Measurements from ENCODE around the gene TMPRSS3.

Gene TMPRSS3

DNA sequence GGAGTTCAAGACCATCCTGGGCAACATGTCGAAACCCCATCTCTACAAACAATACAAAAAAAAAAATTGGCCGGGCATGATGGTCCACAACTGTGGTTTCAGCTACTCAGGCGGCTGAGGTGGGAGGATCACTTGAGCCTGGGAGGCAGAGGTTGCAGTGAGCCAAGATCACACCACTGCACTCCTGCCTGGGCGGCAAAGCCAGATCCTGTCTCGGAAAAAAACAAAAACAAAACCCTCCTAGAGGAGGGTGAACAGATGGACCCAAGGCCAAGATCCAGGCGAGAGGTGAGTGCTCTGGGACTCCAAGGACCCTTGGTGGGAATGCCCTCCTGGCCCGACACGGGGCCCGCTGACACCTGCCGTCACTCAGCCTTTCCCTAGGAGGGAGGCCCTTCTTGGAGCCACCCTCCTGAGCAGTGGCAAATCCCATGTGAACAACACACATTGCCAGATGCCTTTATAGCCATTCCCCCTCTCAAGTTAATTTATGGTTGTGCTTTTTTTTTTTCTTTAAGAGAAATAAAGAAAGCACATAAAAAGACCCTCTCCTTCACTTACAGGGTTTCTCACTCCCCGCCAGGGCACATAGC lies 45.4 kb downstream of the TMPRSS3 start:
- DNase-seq (ENCODE audit: low spot score): no peak

GRCh38 chr21:42349420-42350317 lies 46.2 kb downstream of the TMPRSS3 start:
- DNase-seq (ENCODE audit: low spot score): no peak

GRCh38 chr21:42348762-42349161 lies 47.1 kb downstream of the TMPRSS3 start:
- no peak for DNase-seq (ENCODE audit: low spot score)

DNA sequence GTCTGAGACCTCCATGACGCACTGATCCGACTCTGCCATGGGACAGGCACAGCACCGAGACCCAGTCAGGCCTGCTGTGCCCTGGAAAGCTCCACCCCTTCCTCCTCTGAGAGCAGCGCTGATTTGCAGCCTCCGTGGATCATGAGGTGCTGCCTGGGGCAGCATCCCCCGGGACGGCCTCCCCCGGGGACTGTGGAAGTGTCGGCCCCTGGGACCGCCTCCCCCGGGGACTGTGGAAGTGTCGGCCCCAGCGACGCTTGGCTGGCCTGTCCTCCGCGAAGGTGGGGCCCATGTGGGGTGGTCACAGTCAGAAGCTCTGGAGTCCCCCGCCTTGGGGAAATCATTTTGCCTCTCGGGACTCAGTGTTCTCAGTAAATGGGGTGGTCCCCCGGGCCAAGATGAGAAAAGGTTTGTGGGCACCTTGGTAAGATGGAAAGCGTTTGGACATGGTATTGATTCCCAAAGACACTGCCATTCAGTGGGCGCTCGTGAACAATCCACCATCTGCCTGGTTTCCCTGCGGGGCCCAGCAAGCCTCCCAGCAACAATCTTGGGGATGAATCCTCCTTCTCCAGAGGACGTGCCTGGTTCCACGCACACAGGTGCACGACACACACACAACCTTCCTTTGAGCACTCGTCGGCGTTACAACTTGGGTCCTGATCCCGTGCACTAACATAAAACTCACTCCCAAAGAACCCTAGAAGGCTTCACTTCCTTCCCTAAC lies 48.1 kb downstream of the TMPRSS3 start:
- no peak for DNase-seq (ENCODE audit: low spot score)

DNA sequence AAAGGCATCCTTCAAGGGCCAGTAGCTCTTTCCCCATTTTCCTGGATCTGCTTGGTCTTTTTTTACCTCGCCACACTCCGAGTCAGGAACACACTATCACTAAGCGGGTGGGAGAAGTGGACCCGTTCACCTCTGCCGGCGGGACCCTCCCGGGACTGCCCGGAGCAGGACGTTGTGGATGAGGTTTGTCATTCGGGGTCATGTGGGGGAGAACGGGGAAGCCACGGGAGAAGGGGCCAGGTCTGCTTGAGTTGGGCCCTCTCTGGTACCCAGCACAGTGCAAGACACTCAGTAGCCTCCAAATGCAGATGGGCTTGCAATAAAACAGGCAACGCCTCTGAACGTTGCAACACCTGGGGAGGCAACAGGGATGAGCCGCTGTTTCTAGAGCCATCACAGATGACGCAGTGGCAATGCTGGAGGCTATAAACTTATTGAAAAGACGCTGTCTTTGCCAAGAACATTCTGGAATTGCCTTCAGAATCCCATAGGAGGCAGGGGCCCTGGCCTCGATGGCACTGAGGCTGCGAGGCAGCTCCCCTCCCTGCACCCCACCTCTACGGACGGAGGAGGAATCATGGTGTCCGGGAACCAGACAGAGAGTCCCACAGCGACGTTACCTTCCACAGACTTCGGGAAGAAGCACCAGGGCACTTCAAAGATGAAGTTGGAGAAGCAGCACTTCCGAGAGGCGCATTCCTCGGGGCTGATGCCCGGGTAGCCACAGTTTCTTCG lies 48.8 kb downstream of the TMPRSS3 start:
- DNase-seq (ENCODE audit: low spot score): no peak

- DNase-seq (ENCODE audit: low spot score): no peak
Observed at GRCh38 chr21:42346441-42346840, 49.4 kb downstream of the TMPRSS3 start.

- no peak for DNase-seq (ENCODE audit: low spot score)
Observed at GRCh38 chr21:42344631-42345030, 51.2 kb downstream of the TMPRSS3 start.

- no peak for DNase-seq (ENCODE audit: low spot score)
Observed at GRCh38 chr21:42343963-42344510, 51.8 kb downstream of the TMPRSS3 start.

DNA sequence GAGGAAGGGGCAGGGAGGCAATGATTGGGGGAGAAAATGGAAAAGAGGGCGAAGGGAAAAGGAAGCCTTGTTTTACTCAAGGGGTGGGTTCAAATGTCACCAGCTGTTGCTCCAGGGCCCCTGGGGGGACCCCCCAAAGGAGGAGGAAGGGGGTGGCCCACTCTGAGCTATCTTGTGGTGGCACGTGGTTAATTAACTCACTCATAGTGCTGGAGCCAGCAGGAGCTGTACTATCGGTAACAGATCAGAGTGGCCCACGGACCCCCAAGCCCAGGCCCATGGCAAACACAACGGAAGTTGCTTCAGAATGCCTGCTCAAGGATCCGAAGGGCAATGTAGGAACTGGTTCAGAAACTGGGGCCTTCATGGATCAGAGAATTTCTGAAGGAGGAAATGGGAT lies 52.3 kb downstream of the TMPRSS3 start:
- DNase-seq (ENCODE audit: low spot score): no peak

DNA sequence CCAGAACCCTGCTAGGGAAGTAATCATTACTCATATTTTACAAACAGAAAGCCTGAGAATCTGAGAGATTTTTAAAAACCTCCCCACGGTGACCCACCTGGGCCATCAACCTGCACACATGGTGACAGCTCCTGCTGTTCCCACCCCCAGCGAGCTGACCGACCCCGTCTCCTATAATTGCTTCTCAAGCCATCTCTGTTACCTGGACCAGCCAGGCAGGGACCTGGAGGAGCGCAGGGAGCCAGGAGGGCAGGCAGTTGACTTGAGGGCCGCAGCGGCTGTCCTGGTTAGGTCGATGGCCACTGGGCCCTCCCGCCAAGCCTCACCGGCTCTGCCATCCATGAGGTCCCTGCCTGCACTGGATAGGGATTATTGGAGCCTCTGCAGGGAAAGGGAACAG lies 52.8 kb downstream of the TMPRSS3 start:
- DNase-seq (ENCODE audit: low spot score): no peak

DNA sequence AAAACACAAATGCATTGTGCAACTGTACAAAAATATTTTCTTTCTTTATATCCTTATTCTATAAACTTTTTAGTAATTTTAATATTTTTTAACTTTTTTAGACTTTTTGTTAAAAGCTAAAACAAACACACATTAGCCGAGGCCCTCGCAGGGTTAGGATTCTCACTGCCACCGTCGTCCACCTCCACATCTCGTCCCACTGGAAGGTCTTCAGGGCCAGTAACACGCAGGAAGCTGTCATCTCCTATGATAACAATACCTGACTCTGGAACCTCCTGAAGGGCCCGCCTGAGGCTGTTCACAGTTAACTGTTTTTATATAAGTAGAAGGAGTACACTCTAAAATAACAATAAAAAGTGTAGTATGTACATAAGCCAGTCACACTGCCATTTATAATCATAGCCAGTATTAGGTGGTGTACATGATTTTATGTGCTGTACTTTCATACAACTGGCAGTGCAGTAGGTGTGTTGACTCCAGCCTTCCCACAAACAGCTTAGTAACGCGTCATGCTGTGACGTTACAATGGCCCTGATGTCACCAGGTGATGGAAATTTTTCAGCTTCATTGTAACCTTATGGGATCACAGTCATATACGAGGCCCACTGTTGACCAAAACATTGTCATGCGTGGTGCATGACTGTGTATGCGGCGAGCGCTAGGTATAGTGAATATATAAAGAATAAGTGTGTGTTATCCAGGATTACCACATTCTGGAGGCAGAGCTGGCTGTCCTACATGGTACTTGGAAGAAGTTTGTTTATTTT lies 53.9 kb downstream of the TMPRSS3 start:
- no peak for DNase-seq (ENCODE audit: low spot score)

DNA sequence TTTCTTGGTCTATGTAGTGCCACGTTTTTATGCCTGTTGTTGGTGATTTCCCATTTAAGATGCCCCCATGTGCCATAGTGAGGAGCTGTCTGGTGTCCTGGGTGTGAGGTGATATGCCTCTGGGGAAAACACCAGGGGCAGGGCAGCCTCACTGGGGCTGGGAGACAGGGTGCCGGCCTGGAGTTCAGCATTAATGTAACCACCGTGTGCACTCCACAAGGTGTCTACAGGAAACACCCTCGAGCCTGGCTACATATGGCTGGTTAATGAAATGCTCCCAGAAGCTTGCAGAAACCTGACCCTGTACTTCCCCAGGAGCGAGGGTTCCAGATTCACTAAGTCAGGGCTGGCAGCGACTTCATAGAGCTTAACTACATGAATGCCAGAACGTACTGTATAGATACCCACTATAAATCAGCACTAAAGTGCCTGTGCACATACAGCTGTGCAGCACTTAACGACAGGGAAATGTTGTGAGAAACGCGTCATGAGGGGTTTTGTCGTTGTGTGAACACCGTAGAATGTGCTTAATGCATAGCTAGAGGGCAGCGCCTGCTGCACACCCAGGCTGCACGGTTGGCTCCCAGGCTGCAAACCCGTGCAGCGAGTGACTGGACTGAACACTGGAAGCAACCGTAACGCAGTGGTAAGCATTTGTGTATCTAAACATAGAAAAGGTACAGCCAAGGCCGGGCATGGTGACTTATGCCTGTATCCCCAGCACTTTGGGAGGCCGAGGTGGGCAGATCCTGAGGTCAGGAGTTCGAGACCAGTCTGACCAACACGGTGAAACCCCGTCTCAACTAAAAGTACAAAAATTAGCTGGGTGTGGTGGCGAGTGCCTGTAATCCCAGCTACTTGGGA lies 55.4 kb downstream of the TMPRSS3 start:
- DNase-seq (ENCODE audit: low spot score): no peak

- no peak for DNase-seq (ENCODE audit: low spot score)
Observed at GRCh38 chr21:42338729-42339715, 56.8 kb downstream of the TMPRSS3 start.

DNA sequence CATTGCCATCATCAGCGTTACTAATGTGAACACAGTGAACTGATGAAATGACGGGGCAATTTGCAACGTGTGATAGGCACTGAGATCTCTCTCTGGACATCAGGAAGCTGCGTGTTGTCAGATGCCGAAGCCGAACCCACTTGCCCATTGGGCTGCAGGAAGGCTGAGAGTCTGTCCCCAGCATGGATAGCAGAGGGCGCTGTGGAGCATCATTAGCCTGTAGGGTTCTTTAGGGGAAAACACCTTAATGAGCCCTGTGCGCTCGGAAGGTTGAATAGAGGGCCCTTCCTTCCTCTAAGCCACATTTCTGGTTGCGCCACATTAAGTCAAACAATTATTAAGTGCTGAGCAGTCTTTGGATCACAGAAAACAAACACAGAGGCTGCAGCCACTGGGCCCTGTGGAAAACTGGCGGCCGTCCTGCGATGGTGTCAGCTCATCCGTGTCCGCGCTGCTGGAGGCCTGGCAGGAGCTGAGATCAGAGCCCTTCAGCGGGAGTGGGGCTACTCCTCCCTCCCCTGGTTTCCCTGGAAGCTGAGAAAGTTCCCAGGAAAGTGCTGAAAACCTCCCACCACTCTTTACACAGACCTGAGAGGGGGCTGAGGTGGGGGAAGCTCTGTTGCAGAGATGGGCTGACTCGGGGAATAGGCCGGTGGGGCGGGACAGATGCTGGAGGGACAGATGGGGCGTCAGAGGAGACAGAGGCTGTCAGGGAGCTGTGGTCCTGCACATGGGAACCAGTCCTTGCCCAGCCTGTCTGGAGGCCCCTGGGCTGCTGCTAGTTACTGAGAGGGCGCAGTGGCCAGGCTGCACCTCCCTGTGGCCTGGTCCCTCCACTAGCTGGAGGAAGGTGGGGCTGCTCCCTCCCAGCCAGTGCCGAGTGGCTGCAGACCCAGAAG lies 57.8 kb downstream of the TMPRSS3 start:
- DNase-seq (ENCODE audit: low spot score): no peak

GRCh38 chr21:42337276-42337675 lies 58.6 kb downstream of the TMPRSS3 start:
- DNase-seq (ENCODE audit: low spot score): no peak

DNA sequence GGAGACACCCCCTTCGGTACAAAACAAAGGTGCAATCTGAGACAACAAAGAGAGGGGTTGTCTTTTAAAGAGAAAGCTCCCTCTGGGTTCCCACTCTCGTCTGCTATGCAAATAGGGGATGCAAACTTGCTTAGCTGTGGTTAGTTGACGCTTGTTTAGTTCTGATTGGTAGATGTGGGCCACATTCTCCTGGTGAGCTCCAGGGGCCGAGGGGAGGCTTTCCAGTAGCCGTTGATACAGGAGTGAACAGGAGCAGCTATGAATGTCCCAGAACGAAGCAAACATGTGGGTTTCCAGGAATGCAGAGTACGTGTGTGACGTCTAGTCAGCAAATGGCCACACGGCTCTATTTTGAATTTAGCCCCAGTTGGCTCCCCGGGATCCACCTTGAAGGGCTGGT lies 59.8 kb downstream of the TMPRSS3 start:
- DNase-seq (ENCODE audit: low spot score): no peak

- no peak for DNase-seq (ENCODE audit: low spot score)
Observed at GRCh38 chr21:42332557-42333317, 63.1 kb downstream of the TMPRSS3 start.
